Right renal pelvis (tissue), 4 donors: ENCODE data around the gene MTFMT. TPM values are rescaled to one million over a fixed set of nuclear protein-coding genes. Genes with fewer than 3 reads are reported as not detected.
"Not testable (repeated sequence)": the region's sequence is repeated elsewhere in the genome, so short reads cannot be mapped to it uniquely, and the experiment has no call there.

ENCODE experiments used
- DNase-seq, 4 donors: peaks; one replicate each; pipeline ENCODE4 v3.0.0-alpha.2; 2013; ENCODE audit warnings: low read depth in 4 of 4, low spot score in 3 of 4, missing footprints in 1 of 4
- polyA plus RNA-seq, 4 donors: library from polyadenylated mRNA; unstranded; fragments of 120-200 nt; gene quantifications; one replicate each; pipeline ENCODE4 v1.2.1, GENCODE V29; 2013; ENCODE audit not compliant: insufficient read length in 4 of 4

Gene MTFMT
- 10 to 100 TPM; 14.9 to 16.4 (median 15.7) TPM for polyA plus RNA-seq

DNA sequence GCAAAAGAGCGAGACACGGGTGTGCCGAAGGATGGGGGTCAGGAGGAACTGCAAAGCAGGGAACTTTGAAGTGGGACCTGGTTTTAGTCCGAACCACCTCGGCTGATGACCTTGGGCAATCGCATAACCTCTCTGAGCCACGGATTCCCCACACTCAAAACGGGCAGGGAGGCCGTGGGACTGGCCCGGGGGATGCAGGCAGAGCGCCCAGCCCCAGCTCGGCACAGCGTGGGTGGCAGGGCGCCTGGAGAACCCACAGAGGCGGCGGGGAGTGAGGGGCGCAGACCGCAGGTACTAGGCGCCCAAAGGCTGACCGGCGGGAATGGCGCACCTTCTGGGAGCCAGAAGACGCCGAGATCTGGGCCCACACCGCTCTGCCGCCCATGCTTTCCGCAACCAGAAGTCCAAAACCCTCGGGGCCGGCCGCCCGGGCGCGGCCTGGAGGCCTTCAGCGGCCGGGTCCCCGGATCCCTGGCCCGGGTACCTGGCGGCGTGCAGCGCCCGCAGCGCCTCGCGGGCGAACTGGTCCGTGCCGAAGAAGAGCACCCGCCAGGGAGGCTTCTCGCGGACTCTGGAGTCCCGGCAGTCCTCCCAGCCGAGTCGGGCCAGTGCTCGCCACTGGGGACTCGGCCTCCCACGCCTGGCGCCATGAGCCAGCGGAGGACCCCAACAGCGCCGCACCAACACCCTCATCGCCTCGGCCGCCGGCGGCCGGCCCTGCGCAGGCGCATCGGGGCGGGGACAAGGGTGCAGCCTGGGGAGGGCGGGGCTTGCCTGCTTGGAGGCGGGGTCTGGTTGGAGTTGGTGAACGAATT, at the start of gene MTFMT:
TSS of gene MTFMT (minus strand) at position 719 of the 815 bp plus-strand sequence. CDS start at position 693, 26 bp downstream.
- peak in 3 of 4 donors; percentile 75 to 79 (median 78) for DNase-seq

DNA sequence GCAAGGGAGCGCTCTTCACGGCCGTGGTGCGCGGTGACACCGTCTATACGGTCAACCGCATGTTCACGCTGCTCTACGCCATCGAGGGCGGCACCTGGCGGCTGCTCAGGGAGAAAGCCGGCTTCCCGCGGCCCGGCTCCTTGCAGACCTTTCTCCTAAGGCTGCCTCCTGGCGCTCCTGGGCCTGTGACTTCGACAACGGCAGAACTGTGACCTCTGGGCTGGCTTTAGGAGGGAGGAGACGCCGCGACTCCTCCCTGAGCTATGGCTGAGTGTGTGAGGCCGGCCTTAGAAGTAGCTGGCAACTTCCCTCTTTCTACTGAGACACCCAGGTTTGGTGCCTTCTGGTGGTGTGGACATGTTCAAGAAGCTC, 48.5 kb upstream of the MTFMT start:
- DNase-seq, result no peak

DNA sequence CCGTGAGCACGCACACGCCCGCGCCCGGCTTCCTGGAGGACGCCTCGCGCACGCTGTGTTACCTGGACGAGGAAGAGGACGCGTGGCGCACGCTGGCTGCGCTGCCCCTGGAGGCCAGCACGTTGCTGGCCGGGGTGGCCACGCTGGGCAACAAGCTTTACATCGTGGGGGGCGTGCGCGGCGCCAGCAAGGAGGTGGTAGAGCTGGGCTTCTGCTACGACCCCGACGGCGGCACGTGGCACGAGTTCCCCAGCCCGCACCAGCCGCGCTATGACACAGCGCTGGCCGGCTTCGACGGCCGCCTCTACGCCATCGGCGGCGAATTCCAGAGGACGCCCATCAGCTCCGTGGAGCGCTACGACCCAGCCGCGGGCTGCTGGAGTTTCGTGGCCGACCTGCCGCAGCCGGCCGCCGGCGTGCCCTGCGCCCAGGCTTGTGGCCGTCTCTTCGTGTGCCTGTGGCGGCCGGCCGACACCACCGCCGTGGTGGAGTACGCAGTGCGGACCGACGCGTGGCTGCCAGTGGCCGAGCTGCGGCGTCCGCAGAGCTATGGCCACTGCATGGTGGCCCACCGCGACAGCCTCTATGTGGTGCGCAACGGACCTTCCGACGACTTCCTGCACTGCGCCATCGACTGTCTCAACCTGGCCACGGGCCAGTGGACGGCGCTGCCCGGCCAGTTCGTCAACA, 48.0 kb upstream of the MTFMT start:
- DNase-seq, result no peak

DNA sequence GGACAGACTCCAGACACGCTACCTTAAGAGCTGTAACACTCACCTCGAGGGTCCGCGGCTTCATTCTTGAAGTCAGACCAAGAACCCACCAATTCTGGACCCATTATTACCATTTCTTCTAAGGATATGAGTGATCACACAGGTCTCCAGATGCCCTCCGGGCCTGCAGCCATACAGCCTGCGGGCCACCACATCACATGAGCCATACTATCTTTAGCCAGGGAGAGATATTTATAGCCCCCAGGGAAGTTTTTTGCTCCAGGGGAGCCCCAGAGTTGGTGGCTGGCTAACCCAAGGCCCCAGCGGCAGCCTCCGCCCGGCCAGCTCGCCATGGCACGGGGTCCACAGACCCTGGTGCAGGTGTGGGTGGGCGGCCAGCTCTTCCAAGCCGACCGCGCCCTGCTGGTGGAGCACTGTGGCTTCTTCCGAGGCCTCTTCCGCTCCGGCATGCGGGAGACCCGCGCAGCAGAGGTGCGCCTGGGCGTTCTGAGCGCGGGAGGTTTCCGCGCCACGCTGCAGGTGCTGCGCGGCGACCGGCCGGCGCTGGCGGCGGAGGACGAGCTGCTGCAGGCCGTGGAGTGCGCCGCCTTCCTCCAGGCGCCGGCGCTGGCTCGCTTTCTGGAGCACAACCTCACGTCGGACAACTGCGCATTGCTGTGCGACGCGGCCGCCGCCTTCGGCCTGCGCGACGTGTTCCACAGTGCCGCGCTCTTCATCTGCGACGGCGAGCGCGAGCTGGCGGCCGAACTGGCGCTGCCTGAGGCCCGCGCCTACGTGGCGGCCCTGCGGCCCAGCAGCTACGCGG, 47.2 kb upstream of the MTFMT start, which contains the start of gene KBTBD13:
TSS of gene KBTBD13 (plus strand) at position 261 of the 805 bp plus-strand sequence. CDS start at position 331, 70 bp downstream.
- no peak for DNase-seq

DNA sequence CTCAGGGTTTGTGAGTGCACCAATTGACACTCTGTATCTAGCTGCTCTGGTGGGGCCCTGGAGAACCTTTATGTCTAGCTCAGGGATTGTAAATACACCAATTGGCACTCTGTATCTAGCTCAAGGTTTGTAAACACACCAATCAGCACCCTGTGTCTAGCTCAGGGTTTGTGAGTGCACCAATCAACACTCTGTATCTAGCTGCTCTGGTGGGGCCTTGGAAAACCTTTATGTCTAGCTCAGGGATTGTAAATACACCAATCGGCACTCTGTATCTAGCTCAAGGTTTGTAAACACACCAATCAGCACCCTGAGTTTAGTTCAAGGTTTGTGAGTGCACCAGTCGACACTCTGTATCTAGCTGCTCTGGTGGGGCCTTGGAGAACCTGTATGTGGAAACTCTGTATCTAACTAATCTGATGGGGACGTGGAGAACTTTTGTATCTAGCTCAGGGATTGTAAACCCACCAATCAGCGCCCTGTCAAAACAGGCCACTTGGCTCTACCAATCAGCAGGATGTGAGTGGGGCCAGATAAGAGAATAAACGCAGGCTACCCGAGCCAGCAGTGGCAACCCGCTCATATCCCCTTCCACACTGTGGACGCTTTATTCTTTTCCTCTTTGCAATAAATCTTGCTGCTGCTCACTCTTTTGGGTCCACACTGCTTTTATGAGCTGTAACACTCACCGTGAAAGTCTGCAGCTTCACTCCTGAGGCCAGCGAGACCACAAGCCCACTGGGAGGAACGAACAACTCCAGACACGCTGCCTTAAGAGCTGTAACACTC, 46.4 kb upstream of the MTFMT start:
- DNase-seq, result not testable (repeated sequence)

DNA sequence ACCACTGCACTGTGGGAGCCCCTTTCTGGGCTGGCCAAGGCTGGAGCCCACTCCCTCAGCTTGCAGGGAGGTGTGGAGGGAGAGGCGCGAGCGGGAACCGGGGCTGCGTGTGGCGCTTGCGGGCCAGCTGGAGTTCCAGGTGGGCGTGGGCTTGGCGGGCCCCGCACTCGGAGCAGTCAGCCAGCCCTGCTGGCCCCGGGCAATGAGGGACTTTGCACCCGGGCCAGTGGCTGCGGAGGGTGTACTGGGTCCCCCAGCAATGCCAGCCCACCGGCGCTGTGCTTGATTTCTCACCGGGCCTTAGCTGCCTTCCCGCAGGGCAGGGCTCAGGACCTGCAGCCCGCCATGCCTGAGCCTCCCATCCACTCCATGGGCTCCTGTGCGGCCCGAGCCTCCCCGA, 45.5 kb upstream of the MTFMT start:
- DNase-seq, result not testable (repeated sequence)

DNA sequence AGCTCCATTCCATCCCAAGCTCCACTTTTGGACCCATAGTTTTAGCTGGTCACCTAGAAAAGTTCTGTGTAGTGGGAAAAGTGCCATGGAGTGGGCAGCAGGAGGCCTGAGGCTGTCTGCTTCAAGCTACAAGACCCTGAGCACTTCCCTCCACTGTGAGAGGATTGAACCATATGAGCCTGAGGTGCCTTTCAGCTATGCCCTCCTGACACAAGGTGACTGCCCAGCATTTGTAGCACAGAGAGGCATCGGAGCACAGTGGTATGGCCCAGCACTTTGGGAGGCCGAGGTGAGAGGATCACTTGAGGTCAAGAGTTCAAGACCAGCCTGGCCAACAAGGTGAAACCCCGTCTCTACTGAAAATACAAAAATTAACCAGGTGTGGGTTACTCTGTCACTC, 43.2 kb upstream of the MTFMT start:
- DNase-seq, result no peak

DNA sequence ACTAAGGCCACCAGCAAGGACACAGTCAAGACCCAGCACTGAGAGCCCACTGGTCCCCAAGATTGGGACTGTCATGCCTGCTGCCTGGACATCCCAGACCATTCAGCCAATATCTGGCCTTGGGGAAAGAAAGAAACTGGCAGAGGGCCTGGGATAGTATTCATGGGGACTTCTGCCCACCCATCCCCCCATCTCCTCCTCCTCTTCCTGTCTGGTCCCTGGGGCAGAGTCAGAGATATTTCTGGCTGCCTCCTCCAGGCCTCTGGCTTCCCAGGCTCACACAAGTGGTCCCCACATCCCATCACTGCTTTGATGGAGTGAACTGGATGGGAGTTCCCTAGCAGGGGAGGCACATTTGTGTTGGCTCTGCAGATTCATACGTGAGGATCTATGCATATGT, 42.6 kb upstream of the MTFMT start:
- DNase-seq, result no peak

DNA sequence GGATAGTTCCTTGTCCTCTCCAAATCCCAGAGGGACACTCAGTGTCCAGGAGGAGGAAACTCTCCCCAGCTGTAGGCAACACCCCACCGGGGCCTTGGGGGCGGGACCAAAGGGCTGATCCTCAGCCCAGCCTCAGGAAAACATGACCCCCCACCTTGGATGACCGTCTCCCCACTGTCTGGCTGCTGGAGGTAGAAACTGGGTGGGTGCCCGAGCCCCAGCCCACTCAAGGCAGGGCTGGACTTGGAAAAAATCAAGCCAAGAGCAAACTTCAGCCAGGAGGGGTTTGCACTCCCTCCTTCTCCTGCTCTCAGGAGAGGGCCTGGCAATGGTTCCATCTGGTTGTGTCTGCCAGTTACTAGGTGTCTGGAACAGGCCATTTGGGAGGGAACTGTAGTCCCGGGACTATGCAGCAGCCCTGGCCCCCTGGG, 42.0 kb upstream of the MTFMT start:
- DNase-seq, result no peak

DNA sequence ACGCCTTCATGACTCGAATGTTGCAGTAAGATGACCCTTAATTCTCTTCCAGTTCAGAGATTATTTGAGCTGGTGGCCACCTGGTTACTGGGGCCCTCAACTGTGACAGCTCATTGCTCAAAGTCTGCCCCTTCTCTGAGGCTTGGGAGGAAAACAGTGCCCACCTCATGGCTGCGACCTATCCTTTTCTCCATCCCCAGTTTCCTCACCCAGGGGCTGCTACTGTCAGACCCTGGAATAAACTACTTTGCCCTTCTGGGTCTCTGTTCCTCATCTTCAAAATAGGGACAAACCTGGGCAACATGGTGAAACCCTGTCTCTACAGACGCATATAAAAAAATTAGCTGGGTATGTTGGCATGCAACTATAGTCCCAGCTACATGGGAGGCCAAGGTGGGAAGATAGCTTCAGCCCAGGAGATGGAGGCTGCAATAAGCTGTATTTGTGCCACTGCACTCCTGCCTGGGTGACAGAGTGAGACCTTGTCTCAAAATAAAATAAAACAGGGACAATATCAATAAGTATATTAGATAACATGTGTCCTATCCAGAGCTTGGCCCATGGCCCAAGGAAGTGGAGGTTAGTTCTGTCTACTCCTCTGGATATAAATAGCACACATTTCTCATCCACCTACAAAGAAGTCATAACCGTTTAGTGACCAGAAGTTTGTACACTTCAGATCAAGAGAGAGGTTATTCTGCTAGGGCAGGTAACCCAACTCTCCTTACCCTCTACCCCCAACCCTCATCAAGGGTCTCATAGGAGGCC, 40.5 kb upstream of the MTFMT start:
- no peak for DNase-seq

DNA sequence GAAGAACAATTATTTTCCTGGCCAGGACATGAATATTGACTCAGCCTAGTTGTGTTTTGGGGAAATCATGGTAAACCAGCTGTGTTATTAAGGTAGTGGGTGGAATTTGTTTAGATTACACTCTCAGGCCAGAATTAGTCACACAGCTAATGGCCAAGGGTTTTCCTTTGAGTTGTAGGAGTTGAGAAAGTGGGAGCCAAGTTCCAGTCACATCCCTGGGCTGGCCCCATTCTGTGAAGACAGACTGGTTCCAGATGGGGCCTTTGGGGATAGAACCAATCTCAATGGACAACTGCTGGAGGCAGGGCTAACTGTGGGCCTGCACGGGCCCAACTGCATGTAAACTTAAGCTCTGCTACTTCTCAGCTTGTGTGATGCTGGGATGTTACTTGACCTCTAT, 39.7 kb upstream of the MTFMT start:
- DNase-seq, result no peak

DNA sequence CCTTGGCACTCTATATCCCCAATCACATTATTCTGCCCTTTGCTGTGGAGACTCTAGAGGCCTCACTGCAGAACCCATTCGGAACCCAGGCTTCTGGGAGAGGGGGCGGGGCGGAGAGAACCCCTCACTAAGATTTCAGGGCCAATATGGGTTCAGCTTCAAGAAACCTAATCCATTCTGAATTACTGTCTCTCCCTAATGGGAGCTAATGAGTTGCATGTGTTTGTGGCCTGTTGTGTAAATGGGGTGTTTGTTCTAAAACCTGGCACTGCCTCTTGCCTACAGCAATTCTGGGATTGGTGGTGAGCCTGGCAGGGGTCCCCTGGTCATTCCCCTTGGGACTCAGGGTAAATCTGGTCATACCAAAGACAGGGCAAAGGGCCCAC, 39.0 kb upstream of the MTFMT start:
- DNase-seq, result no peak

DNA sequence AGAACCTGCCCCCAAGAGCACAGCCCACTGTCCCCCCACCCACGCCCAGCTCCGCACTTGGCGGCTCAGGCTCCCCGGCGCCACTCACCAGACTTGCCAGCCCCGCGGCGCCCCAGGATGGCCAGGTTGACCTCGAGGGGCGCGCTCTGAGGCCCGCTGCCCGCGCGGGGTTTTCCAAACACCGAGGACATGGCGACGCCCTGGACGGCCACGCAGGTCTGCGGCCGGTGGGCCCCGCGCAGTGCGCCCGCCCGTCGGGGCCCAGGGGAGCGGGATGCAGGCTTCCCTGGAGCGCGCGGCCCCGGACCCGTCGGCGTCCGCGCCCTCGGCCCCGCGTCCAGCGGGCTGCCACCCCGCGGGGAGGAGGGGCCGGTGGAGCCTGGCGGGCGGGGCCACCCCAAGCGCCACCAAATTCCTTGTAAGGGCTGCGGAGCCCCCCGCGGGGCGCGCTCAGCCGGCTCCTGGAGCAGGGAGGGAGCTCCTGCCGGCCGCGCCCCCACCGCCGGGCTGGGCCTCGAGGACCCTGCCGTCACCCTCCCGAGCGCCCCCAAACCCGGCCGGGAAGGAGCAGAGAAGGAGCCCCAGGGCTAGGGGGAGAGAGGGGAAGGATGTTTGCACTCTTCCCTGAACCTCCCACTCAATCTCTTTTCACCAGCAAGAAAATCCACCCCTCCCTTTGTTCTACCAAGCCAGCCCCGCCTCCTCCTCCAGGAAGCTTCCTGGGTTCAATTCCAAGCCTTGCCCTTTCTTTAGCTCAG, 38.4 kb upstream of the MTFMT start, which contains the start of gene RASL12:
TSS of gene RASL12 (minus strand) at position 347 of the 758 bp plus-strand sequence. CDS start at position 191, 156 bp downstream.
- DNase-seq, result no peak

DNA sequence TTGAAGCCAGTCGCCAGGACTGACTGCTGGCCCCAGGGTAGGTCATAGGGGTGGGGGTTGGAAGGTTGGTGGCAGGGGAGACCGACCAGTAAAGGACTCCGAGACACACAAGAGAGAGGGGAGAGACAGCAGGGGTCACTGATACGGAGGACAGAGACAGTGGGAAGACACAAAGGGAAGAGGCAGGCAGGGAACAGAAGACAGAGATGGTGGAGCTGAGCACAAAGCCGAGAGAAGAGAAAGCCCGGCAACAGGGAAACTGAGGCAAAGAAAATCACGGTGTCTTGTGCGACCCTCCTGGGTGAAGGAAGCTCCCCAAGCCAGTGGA, 37.8 kb upstream of the MTFMT start:
- DNase-seq, result no peak

DNA sequence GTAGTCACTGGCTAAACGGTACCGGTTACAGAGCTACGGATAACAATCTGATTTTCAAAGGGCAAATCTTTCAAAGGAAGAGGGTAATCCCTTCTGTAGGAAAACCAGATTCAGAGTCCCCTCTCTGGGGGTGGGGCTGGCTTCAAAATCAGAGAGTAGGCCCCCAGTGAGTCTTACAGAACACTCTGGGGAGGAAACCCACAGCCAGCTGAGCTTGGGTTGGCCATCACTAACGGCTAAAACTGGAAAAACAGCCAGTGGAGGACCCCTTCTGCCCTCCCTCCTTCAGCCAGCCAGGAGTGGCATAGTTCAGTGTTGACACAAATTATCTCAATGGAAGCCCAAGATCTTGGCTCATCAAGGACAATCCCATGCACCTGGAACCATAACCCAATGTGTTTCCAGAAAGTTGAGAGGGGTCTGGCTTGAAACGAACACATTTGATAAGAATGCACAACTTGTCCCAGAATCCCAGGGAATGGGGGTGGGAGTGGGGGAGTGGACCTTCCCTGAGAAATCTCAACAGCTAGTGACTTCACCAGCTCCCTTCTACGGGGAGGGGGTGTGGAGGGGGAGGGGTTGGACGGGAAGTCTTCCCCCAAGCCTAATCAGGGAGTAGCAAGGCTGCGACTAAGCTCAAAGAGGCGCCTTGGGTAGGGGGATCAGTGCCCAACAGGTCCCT, 37.3 kb upstream of the MTFMT start:
- no peak for DNase-seq

DNA sequence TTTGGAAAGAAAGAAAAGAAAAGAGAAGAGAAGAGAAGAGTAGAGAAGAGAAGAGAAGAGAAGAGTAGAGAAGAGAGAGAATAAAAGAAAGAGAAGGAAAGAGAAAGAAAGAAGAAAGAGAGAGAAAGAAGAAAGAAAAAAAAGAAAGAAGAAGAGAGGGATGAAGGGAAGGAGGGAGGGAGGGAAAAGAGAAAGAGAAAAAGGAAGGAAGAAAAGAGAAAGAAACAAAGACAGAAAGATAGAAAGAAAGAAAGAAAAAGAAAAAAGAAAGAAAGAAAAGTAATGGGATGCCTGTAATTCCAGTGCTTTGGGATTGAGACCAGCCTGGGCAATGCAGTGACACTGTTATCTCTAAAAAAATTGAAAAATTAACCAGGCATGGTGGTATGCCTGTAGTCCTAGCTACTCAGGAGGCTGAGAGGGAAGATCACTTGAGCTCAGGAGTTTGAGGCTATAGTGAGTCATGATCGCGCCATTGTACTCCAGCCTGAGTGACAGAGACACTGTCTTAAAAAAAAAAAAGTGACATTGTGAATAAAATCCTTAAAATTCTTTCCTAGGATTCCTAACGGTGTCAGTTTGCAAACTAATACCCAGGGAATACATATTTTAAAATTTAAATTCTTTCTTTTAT, 36.7 kb upstream of the MTFMT start:
- DNase-seq, result no peak

DNA sequence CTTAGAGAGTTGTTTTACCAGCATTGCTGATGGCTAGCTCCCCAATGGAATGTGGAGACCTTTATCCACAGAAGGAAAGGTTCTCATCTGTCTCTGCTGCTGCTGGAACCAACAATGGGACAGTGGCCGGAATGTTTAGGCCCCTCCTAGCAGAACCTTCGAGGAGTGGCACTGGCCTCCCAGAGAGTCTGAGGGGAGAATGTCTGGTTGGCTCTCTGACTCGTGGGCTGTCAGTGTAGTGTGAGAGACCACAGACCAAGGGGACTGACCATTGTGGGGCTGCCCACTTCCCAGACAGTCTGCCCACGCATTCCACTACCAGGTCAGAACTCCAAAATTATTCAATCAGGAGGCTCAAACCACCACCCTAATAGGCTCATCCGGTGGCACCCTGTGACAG, 33.3 kb upstream of the MTFMT start:
- DNase-seq, result no peak

DNA sequence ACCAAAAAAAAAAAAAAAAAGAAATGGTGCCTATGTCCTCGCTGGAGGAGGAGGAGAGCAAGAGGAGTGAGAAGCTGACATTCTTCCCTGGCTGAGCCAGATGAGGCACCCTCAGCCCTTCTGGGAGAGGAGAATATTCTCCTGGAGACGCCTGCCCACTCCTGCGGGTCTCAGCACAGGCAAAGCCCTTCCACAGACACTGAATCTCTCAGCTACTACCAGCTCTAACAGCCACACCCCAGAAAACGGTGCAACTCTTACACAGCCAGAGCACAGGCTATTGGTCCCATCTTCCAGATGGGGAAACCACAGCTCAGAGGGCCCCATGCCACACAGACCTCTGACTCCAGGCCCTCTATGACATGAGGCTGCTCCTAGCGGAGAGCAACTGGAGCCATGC, 32.6 kb upstream of the MTFMT start:
- no peak for DNase-seq
